ENCODE measurements around the gene SDK1.

Gene SDK1

DNA sequence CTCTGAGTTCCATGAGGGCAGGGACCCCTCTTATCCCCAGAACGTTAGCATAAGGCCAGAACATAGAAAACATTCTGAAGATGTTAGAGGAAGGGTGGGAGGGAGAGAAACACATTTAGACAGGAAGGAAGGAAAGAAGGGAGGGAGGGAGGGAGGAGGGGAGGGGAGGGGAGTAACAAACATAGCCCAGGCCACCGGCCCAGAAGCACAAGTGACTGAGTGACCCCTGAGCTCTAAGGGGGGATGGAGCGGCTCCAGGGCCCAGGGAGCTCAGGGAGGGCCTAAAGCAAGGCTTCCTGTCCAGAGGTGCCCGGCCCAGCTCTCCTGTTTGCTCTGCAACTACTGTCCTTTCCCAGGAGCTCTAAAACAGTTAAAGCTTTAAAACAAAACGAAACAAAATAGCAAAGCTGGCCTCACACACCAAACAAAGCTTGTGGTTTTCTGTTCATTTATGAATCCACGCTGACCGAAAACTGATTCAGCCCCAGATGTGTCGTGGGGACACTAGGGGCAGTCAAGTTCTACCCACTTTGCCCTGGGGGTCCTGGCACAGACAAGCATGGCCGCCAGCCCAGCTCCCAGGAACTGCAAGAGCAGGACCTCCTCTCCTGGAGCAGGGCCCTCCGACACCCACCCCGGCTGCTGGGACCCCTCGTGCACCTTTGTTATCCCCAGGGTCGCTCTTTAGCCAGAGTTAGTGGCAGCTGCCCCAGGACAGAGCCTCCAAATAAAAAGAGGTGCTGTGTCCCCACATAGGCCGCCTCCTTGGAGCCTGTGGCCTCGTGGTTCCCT, 884.9 kb downstream of the SDK1 start:
- in situ Hi-C loops (cut with MboI; ENCODE audit: low pct_unique_long_range_greater_than_20kb, low sequenced_read_pairs, unreplicated experiment) = no loop called here

DNA sequence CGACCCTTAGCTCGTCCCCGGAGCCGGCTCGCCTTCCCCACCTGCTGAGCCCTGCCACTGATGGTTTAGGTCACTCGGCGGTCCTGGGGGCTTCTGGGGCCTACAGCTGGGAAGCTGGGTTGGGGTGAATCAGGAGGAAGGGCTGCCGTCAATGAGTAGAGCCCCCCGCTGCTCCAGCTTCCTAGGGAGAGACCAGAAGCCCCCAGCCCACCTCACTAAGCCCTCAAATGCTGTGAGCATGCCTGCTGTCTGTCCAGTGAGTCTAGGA, 885.4 kb downstream of the SDK1 start:
- TF ChIP-seq, protein P1, sequence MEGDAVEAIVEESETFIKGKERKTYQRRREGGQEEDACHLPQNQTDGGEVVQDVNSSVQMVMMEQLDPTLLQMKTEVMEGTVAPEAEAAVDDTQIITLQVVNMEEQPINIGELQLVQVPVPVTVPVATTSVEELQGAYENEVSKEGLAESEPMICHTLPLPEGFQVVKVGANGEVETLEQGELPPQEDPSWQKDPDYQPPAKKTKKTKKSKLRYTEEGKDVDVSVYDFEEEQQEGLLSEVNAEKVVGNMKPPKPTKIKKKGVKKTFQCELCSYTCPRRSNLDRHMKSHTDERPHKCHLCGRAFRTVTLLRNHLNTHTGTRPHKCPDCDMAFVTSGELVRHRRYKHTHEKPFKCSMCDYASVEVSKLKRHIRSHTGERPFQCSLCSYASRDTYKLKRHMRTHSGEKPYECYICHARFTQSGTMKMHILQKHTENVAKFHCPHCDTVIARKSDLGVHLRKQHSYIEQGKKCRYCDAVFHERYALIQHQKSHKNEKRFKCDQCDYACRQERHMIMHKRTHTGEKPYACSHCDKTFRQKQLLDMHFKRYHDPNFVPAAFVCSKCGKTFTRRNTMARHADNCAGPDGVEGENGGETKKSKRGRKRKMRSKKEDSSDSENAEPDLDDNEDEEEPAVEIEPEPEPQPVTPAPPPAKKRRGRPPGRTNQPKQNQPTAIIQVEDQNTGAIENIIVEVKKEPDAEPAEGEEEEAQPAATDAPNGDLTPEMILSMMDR (IDR thresholded peaks at IDR 0.05; ENCODE audit: extremely low read depth, insufficient read depth, missing control alignments) = no peak
- DNase-seq (ENCODE audit: low spot score) = no peak
- in situ Hi-C loops (cut with MboI; ENCODE audit: low pct_unique_long_range_greater_than_20kb, low sequenced_read_pairs, unreplicated experiment) = no loop called here

More for the DNA sequence above, 884.9 kb downstream of the SDK1 start:
- no peak for DNase-seq (ENCODE audit: low spot score)
- TF ChIP-seq, protein P1 (IDR thresholded peaks at IDR 0.05; ENCODE audit: extremely low read depth, insufficient read depth, missing control alignments) = no peak

DNA sequence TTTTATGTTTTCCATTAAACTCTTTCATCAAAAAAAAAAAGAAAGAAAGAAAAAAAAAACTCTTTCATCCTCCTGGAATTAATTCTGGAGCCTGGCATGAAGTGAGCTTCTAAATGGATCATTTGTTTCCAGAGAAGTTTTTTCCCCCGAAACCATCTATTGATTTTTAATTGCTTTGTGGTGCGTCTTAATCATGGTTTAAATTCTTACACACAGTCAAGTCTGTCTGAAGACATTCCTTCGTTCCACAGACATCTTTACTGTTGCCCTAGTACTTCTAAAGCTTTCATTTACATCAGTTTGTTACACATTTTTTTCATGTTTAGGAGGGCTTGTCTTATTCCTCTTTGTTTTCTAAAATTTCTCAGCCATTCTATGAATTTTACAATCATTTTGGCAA, 887.6 kb downstream of the SDK1 start:
- in situ Hi-C loops (cut with MboI; ENCODE audit: low pct_unique_long_range_greater_than_20kb, low sequenced_read_pairs, unreplicated experiment) = no loop called here
- DNase-seq (ENCODE audit: low spot score) = no peak
- TF ChIP-seq, protein P1 (IDR thresholded peaks at IDR 0.05; ENCODE audit: extremely low read depth, insufficient read depth, missing control alignments) = no peak

DNA sequence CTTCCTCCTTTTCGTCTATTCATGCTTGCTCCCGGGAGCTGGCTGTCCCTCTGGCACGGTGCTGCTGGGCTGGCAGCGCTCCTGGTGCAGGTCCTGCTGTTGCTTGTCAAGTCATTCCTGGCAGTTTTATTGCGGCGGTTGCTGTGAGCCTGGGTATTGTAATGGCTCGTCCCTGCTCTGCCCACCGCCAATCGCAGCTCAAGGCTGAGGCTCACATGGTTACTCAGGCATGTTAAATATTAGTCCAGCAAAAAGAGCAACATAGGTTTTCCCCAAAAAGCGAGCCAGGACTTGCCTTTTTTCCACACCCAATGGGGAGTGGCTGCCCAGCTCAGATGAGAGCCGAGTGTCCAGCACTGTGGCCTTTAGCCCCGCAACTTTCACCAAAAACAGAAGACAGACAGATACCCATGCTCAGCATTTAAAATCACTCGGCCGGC, 888.1 kb downstream of the SDK1 start:
- DNase-seq (ENCODE audit: low spot score) = no peak
- in situ Hi-C loops (cut with MboI; ENCODE audit: low pct_unique_long_range_greater_than_20kb, low sequenced_read_pairs, unreplicated experiment) = no loop called here
- TF ChIP-seq, protein P1 (IDR thresholded peaks at IDR 0.05; ENCODE audit: extremely low read depth, insufficient read depth, missing control alignments) = no peak

DNA sequence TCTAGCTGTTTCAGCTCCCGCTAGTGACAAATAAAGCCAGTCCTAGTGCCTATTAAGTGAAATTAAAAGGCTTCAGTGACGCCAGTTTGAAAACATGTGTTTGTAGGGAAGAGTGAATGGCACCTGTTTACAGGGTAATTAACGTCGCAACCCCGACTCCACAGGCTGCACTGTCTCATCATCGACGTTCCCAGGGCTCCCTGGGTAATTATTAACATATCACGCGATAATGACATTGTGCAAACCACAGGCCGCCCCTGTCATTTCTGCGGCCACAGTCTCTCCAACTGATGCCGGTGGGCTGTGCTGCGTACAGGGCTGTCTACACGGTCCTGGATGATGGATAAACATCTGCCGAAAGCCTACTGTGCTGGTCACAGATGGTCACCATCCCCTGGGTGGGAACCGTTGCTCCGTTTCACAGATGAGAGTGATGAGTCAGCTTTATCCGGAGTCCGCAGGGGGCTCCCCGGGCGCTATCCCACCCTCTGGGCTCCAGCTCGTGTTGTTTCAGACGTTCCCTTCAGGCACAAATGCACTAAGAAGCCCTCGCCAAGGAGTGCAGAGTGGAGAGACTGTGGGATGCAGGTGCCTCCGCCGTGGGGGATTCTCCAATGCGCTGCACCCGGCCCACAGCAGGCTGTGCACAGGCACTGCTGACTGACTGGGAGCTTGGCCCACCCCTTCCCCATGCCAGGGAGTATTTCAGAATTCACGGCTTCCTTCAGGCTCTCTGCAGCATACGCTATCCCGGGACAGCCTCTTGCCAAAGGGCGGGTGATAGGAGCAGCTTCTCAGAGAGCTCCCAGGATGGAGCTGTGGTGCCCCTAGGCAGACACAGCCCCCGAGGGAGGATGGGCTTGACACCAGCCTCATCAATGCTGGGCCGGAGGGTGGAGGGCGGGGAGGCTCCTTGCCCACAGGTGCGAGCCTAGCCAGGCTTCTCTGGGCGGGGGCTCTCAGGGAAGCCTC, 889.2 kb downstream of the SDK1 start:
- TF ChIP-seq, protein P1 (IDR thresholded peaks at IDR 0.05; ENCODE audit: extremely low read depth, insufficient read depth, missing control alignments) = no peak
- in situ Hi-C loops (cut with MboI; ENCODE audit: low pct_unique_long_range_greater_than_20kb, low sequenced_read_pairs, unreplicated experiment) = no loop called here
- no peak for DNase-seq (ENCODE audit: low spot score)

DNA sequence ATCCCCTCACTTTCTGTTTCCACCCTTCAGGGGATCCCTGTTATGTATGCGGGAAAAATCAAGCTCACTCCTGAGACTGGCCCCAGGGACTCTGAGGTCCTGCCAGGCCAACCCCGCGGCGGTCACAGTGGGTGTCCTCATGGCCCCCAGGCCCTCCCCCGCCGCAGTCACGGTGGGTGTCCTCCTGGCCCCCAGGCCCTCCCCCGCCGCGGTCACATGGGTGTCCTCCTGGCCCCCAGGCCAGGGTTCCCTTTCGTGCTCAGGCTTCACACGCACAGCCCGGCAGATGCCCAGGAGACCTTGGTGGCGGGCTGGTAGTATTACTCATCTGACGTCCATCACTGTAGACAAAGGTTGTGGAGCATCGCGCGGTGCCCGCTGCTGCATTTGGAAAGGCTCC, 890.0 kb downstream of the SDK1 start:
- no peak for DNase-seq (ENCODE audit: low spot score)
- TF ChIP-seq, protein P1 (IDR thresholded peaks at IDR 0.05; ENCODE audit: extremely low read depth, insufficient read depth, missing control alignments) = no peak
- in situ Hi-C loops (cut with MboI; ENCODE audit: low pct_unique_long_range_greater_than_20kb, low sequenced_read_pairs, unreplicated experiment) = no loop called here
